Measurements from ENCODE around the gene NPLOC4.

NPLOC4 gene

GRCh38 chr17:81529437-81529803 is 107.5 kb downstream of the NPLOC4 start:
- DNase-seq (ENCODE audit: low read depth), result no peak

GRCh38 chr17:81528651-81529436 is 108.1 kb downstream of the NPLOC4 start:
- no peak for DNase-seq (ENCODE audit: low read depth)
- no peak for TF ChIP-seq CTCF (IDR thresholded peaks at IDR 0.05; ENCODE audit: control insufficient read depth, extremely low read depth, insufficient read depth)
- no peak overlapping the region for H3K4me3 ChIP-seq (ENCODE audit: low read depth, low read length)

More at GRCh38 chr17:81529437-81529803, 107.5 kb downstream of the NPLOC4 start:
- H3K4me3 ChIP-seq (ENCODE audit: low read depth, low read length), result no peak overlapping the region
- no peak for TF ChIP-seq CTCF (IDR thresholded peaks at IDR 0.05; ENCODE audit: control insufficient read depth, extremely low read depth, insufficient read depth)

- no peak for DNase-seq (ENCODE audit: low read depth)
- no peak for TF ChIP-seq CTCF (IDR thresholded peaks at IDR 0.05; ENCODE audit: control insufficient read depth, extremely low read depth, insufficient read depth)
- H3K4me3 ChIP-seq (ENCODE audit: low read depth, low read length), result no peak overlapping the region
Measured at GRCh38 chr17:81528384-81528650, 108.6 kb downstream of the NPLOC4 start.

- no peak for DNase-seq (ENCODE audit: low read depth)
- H3K4me3 ChIP-seq (ENCODE audit: low read depth, low read length), result no peak within 1 kb of the TSS
- no peak for TF ChIP-seq CTCF (IDR thresholded peaks at IDR 0.05; ENCODE audit: control insufficient read depth, extremely low read depth, insufficient read depth)
Measured at GRCh38 chr17:81527591-81528383, 109.1 kb downstream of the NPLOC4 start, which contains the start of gene FSCN2. TSS of gene FSCN2 (plus strand) at chr17:81528377. CDS start at chr17:81528532, 155 bp downstream.

GRCh38 chr17:81526662-81527571 is 110.0 kb downstream of the NPLOC4 start:
- no peak overlapping the region for H3K4me3 ChIP-seq (ENCODE audit: low read depth, low read length)
- no peak for TF ChIP-seq CTCF (IDR thresholded peaks at IDR 0.05; ENCODE audit: control insufficient read depth, extremely low read depth, insufficient read depth)
- no peak for DNase-seq (ENCODE audit: low read depth)

GRCh38 chr17:81524865-81525159 is 112.1 kb downstream of the NPLOC4 start:
- H3K4me3 ChIP-seq (ENCODE audit: low read depth, low read length), result no peak overlapping the region
- no peak for DNase-seq (ENCODE audit: low read depth)
- TF ChIP-seq CTCF (IDR thresholded peaks at IDR 0.05; ENCODE audit: control insufficient read depth, extremely low read depth, insufficient read depth), result no peak
